HCT116 (cell line): Measurements from ENCODE around the gene TSPAN10. TPM values are rescaled to one million over a fixed set of nuclear protein-coding genes. Genes with fewer than 3 reads are reported as not detected.

ENCODE experiments used
- ATAC-seq: fragments of 200-7000 bp; cut with Tn5 transposase; 2 replicates; pipeline ENCODE4 v1.9.1; 2020; ENCODE audit warnings: mild to moderate bottlenecking, moderate library complexity
- BruUV-seq: library from RNA; stranded (reverse); fragments of 400-500 nt; replicated peaks from 2 replicates; lab custom pipeline; 2021; lab: Mats Ljungman, UMichigan
- CTCF ChIA-PET: fragments of 300-600 bp; sonication (Branson Sonifier 250); formaldehyde crosslinking; loops from one replicate; lab custom pipeline; 2021; ENCODE audit warnings: antibody characterized with exemption; lab: Charles Lee
- POLR2A ChIA-PET: fragments of 300-600, 350-600 bp; sonication (Branson Sonifier 250); formaldehyde crosslinking; loops from one replicate; lab custom pipeline; 2021; ENCODE audit warnings: antibody characterized with exemption; lab: Charles Lee
- RAD21 ChIA-PET, 2 experiments: fragments of 300-600 bp; sonication (Branson Sonifier 250); formaldehyde crosslinking; loops; one replicate each; lab custom pipeline; 2023; ENCODE audit warnings: low total read pairs in 2 of 2; ENCODE audit not compliant: uncharacterized antibody in 2 of 2, unreplicated experiment in 2 of 2, low non-redundant PET in 1 of 2; lab: Charles Lee
- DNase-seq: peaks from one replicate; pipeline ENCODE4 v3.0.0-alpha.2; 2010; ENCODE audit warnings: low read depth, low spot score
- H2AFZ ChIP-seq: fragments of 200-600 bp; shearing (Covaris generic), sonication (generic); 2 replicates; pipeline ENCODE4 v1.6.1; 2017; ENCODE audit warnings: low read depth, mixed run types, mixed read lengths, antibody characterized with exemption, low read length; ENCODE audit not compliant: poor library complexity, severe bottlenecking
- H3K27ac ChIP-seq: 2 replicates; pipeline ENCODE4 v1.5.1; 2012; ENCODE audit warnings: low read depth, low read length
- H3K27me3 ChIP-seq: fragments of 200-600 bp; sonication (generic); 2 replicates; pipeline ENCODE4 v1.6.1; 2016; ENCODE audit warnings: mixed run types, low read length, mixed read lengths; ENCODE audit not compliant: insufficient read depth
- H3K36me3 ChIP-seq, 2 experiments: fragments of 200-500 bp in 1 of 2; fragments of 200-600 bp in 1 of 2; sonication (Bioruptor generic) in 1 of 2; sonication (generic) in 1 of 2; 2 replicates each; pipeline versions ENCODE4 v1.5.1 to v1.6.1; 2014 to 2016; ENCODE audit warnings: low read length in 2 of 2, inconsistent platforms in 1 of 2, mixed read lengths in 1 of 2, mixed run types in 1 of 2; ENCODE audit not compliant: insufficient read depth in 2 of 2, control insufficient read depth in 1 of 2
- H3K4me1 ChIP-seq, 2 experiments: fragments of 200-600 bp in 1 of 2; sonication (generic) in 1 of 2; 2 replicates each; pipeline versions ENCODE4 v1.5.1 to v1.6.1; 2012 to 2017; ENCODE audit warnings: low read length in 2 of 2, inconsistent platforms in 1 of 2, mild to moderate bottlenecking in 1 of 2, mixed read lengths in 1 of 2, mixed run types in 1 of 2, moderate library complexity in 1 of 2; ENCODE audit not compliant: insufficient read depth in 2 of 2, control insufficient read depth in 1 of 2
- H3K4me2 ChIP-seq: fragments of 200-600 bp; sonication (generic); 2 replicates; pipeline ENCODE4 v1.6.1; 2017; ENCODE audit warnings: mixed run types, low read length, mixed read lengths
- H3K4me3 ChIP-seq, 2 experiments: fragments of 200-600 bp in 1 of 2; sonication (generic) in 1 of 2; replicated peaks in 1 of 2; 2 replicates each; pipeline ENCODE4 v1.5.1; 2011 to 2016; ENCODE audit warnings: low read length in 2 of 2, control low read depth in 1 of 2, low read depth in 1 of 2, mild to moderate bottlenecking in 1 of 2, mixed read lengths in 1 of 2, mixed run types in 1 of 2
- H3K79me2 ChIP-seq: fragments of 200-600 bp; sonication (generic); 2 replicates; pipeline ENCODE4 v1.6.1; 2017; ENCODE audit warnings: mild to moderate bottlenecking, mixed run types, low read length, moderate library complexity, mixed read lengths; ENCODE audit not compliant: insufficient read depth
- H3K9ac ChIP-seq: fragments of 200-600 bp; sonication (generic); 2 replicates; pipeline ENCODE4 v1.6.1; 2016; ENCODE audit warnings: low read length, mixed read lengths
- H3K9me2 ChIP-seq: fragments of 200-600 bp; sonication (generic), shearing (Covaris generic); 2 replicates; pipeline ENCODE4 v1.6.1; 2017; ENCODE audit warnings: mixed run types, mild to moderate bottlenecking, moderate library complexity; ENCODE audit not compliant: insufficient read depth
- H3K9me3 ChIP-seq, 2 experiments: fragments of 200-500 bp in 1 of 2; fragments of 200-600 bp in 1 of 2; sonication (Bioruptor generic) in 1 of 2; sonication (generic) in 1 of 2; 2 replicates each; pipeline ENCODE4 v1.6.1; 2014 to 2017; ENCODE audit warnings: low read length in 2 of 2, mixed read lengths in 2 of 2, inconsistent platforms in 1 of 2, low read depth in 1 of 2, mild to moderate bottlenecking in 1 of 2, mixed run types in 1 of 2, moderate library complexity in 1 of 2; ENCODE audit not compliant: control insufficient read depth in 1 of 2, insufficient read depth in 1 of 2
- H4K20me1 ChIP-seq: fragments of 200-600 bp; sonication (generic), shearing (Covaris generic); 2 replicates; pipeline ENCODE4 v1.6.1; 2017; ENCODE audit warnings: mixed run types, mild to moderate bottlenecking, moderate library complexity; ENCODE audit not compliant: insufficient read depth
- CBX3 ChIP-seq: IDR thresholded peaks from 2 replicates; pipeline ENCODE4 v1.6.1; 2012; ENCODE audit warnings: low read depth
- CTCF ChIP-seq, 3 experiments: fragments of 200-600 bp in 1 of 3; sonication (generic) in 1 of 3; IDR thresholded peaks in 2 of 3; conservative IDR thresholded peaks in 1 of 3; 2 replicates each; pipeline ENCODE4 v1.5.1; 2012 to 2017; ENCODE audit warnings: low read depth in 2 of 3, low read length in 2 of 3, antibody characterized with exemption in 1 of 3, borderline replicate concordance in 1 of 3, control low read depth in 1 of 3, mild to moderate bottlenecking in 1 of 3, mixed read lengths in 1 of 3, mixed run types in 1 of 3, moderate library complexity in 1 of 3; ENCODE audit not compliant: insufficient read depth in 1 of 3
- EGR1 ChIP-seq: IDR thresholded peaks from 2 replicates; pipeline ENCODE4 v1.6.1; 2012; ENCODE audit warnings: low read depth
- EZH2 ChIP-seq: fragments of 200-600 bp; sonication (generic); IDR thresholded peaks from 2 replicates; pipeline ENCODE4 v1.6.1; 2017; ENCODE audit warnings: antibody characterized with exemption, mixed run types
- EZH2phosphoT487 ChIP-seq: fragments of 200-600 bp; IDR thresholded peaks from 2 replicates; pipeline ENCODE4 v1.6.1; 2018; ENCODE audit warnings: antibody characterized with exemption, borderline replicate concordance
- FOSL1 ChIP-seq: IDR thresholded peaks from 2 replicates; pipeline ENCODE4 v1.6.1; 2012; ENCODE audit warnings: low read depth
- RAD21 ChIP-seq: IDR thresholded peaks from 2 replicates; pipeline ENCODE4 v1.6.1; 2012; ENCODE audit warnings: low read depth, mild to moderate bottlenecking
- REST ChIP-seq: IDR thresholded peaks from 2 replicates; pipeline ENCODE4 v1.6.1; 2012; ENCODE audit warnings: low read depth
- SIN3A ChIP-seq: IDR thresholded peaks from 2 replicates; pipeline ENCODE4 v1.6.1; 2012; ENCODE audit warnings: low read depth
- SP1 ChIP-seq: IDR thresholded peaks from 2 replicates; pipeline ENCODE4 v1.6.1; 2012; ENCODE audit warnings: low read depth
- TCF7L2 ChIP-seq: IDR thresholded peaks from 2 replicates; pipeline ENCODE4 v1.7.0; 2011; ENCODE audit warnings: borderline replicate concordance, inconsistent platforms; ENCODE audit not compliant: insufficient read depth, insufficient read length; ENCODE audit errors: extremely low read depth
- YY1 ChIP-seq: IDR thresholded peaks from 2 replicates; pipeline ENCODE4 v1.6.1; 2011; ENCODE audit warnings: low read length, low read depth, moderate library complexity, mild to moderate bottlenecking; ENCODE audit not compliant: insufficient replicate concordance; ENCODE audit errors: extremely low read depth
- ZFX ChIP-seq: fragments of 450-650 bp; IDR thresholded peaks from 2 replicates; pipeline ENCODE4 v1.6.1; 2017
- intact Hi-C: fragments of 100-400 bp; cut with micrococcal nuclease; formaldehyde crosslinking; loops from 2 replicates; pipeline ENCODE4 v1.10.0; 2022
- total RNA-seq: library from RNA; stranded (reverse); gene quantifications from one replicate; pipeline ENCODE4 v1.2.1, GENCODE V29; 2021; ENCODE audit not compliant: unreplicated experiment
- TF ChIP-seq, protein P1 (sequence below): IDR thresholded peaks from 2 replicates; pipeline ENCODE4 v1.6.1; 2012

Gene TSPAN10
- total RNA-seq, 1 experiment from 2014 or later: 2.3 TPM

DNA sequence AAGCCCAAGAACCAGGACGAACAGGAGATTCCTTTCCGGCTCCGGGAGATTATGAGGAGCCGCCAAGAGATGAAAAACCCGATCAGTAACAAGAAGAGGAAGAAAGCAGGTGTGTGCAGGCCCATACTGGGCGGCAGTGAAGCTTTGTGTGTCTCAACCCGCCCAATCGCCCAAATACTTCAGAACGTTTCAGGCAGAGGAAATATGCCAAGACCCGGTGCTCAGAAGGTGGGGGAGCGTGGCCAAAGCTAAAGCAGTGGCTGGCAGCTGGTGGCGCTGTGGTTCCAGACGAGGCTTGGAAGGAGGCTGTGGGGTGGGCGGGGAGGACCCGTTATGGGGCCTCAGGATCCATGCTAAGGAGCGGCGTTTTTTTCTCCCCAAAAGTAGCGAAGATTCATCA lies 30.8 kb downstream of the TSPAN10 start (continued):
- no peak for TF ChIP-seq TCF7L2

GRCh38 chr17:81672504-81672903 lies 35.5 kb downstream of the TSPAN10 start:
- peaks cover 53% of the 10 kb centered on the region for H3K79me2 ChIP-seq
- CTCF ChIA-PET: no interaction called here
- H2AFZ ChIP-seq: no peak overlapping the region
- ATAC-seq: no peak
- no peak overlapping the region for H3K9ac ChIP-seq
- H3K36me3 ChIP-seq: peaks cover 40 to 59% of the 10 kb centered on the region in 2 experiments
- no peak overlapping the region for H3K4me3 ChIP-seq
- no peaks in the 10 kb centered on the region for H3K27me3 ChIP-seq
- no peak for DNase-seq
- H3K27ac ChIP-seq: no peak overlapping the region
- POLR2A ChIA-PET: interaction anchor here (0.7 kb wide), 1 partner anchor 11 kb away, joined by 3 read pairs; the partner anchor contains the start of genes ARL16 and HGS
- H4K20me1 ChIP-seq: peaks cover 3% of the 10 kb centered on the region; the same call in 1 of the 2 replicates
- BruUV-seq: no TSS peak
- H3K9me3 ChIP-seq: no peaks in the 10 kb centered on the region
- TF ChIP-seq REST (no peak), SP1 (no peak), EZH2 (no peak), ZFX (no peak), CTCF (IDR thresholded peaks at IDR 0.05 in 2 of 3, conservative IDR thresholded peaks at IDR 0.05 in 1 of 3; ENCODE audit: borderline replicate concordance in 1 of 3, insufficient read depth in 1 of 3, low read depth in 2 of 3, low read length in 2 of 3) (no peak), CBX3 (no peak), TCF7L2 (no peak), SIN3A (no peak), RAD21 (no peak), EGR1 (no peak), EZH2phosphoT487 (no peak), YY1 (no peak), FOSL1 (no peak)
- TF ChIP-seq, protein P1, sequence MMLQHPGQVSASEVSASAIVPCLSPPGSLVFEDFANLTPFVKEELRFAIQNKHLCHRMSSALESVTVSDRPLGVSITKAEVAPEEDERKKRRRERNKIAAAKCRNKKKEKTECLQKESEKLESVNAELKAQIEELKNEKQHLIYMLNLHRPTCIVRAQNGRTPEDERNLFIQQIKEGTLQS: no peak
- no peak overlapping the region for H3K4me2 ChIP-seq
- peaks cover 9% of the 10 kb centered on the region in 2 experiments for H3K4me1 ChIP-seq
- intact Hi-C loops: no loop called here
- RAD21 ChIA-PET: no interaction called here
- no peaks in the 10 kb centered on the region for H3K9me2 ChIP-seq
